C4-2B (cell line): ENCODE data around the gene TNS3.

Experiments used
- H3K27ac ChIP-seq: fragments of 450-650 bp; 2 replicates; pipeline ENCODE4 v1.5.1; 2017
- CTCF ChIP-seq: fragments of 450-650 bp; conservative IDR thresholded peaks from 2 replicates; pipeline ENCODE4 v1.5.1; 2017; ENCODE audit warnings: mild to moderate bottlenecking
- ZFX ChIP-seq: fragments of 450-650 bp; IDR thresholded peaks from 2 replicates; pipeline ENCODE4 v1.6.1; 2017

TNS3 gene

GRCh38 chr7:47344171-47344955 lies 237.5 kb downstream of the TNS3 start:
- no peak overlapping the region for H3K27ac ChIP-seq
- TF ChIP-seq ZFX = no peak
- TF ChIP-seq CTCF = no peak

GRCh38 chr7:47343061-47343455 lies 238.9 kb downstream of the TNS3 start:
- TF ChIP-seq CTCF = no peak
- no peak for TF ChIP-seq ZFX

GRCh38 chr7:47342296-47343060 lies 239.4 kb downstream of the TNS3 start:
- H3K27ac ChIP-seq = no peak overlapping the region
- TF ChIP-seq ZFX (no peak), CTCF (no peak)

More at GRCh38 chr7:47343061-47343455, 238.9 kb downstream of the TNS3 start:
- H3K27ac ChIP-seq = no peak overlapping the region

GRCh38 chr7:47340517-47340916 lies 241.4 kb downstream of the TNS3 start:
- H3K27ac ChIP-seq = no peak overlapping the region
- TF ChIP-seq ZFX = no peak
- TF ChIP-seq CTCF = no peak

GRCh38 chr7:47338026-47338425 lies 243.9 kb downstream of the TNS3 start:
- TF ChIP-seq ZFX (no peak), CTCF (no peak)
- no peak overlapping the region for H3K27ac ChIP-seq

GRCh38 chr7:47337531-47337930 lies 244.4 kb downstream of the TNS3 start:
- TF ChIP-seq CTCF (no peak), ZFX (no peak)
- no peak overlapping the region for H3K27ac ChIP-seq
